ENCODE measurements around the gene SAMM50.

- TF ChIP-seq CTCF (IDR thresholded peaks at IDR 0.05; ENCODE audit: low read depth, low read length, poor library complexity, severe bottlenecking) (no peak), EZH2phosphoT487 (IDR thresholded peaks at IDR 0.05; ENCODE audit: borderline replicate concordance, low read length) (no peak)
Measured at GRCh38 chr22:43953988-43954785, 1.1 kb upstream of the SAMM50 start.
